IPS DF 6.9 (cell line): ENCODE results near the gene HMCN2.
"Not testable (repeated sequence)": the region's sequence is repeated elsewhere in the genome, so short reads cannot be mapped to it uniquely, and the experiment has no call there.

Source experiments
- DNase-seq: peaks from one replicate; pipeline ENCODE4 v3.0.0-alpha.2; 2013; ENCODE audit warnings: low read depth, low spot score
- H3K27ac ChIP-seq: one replicate; pipeline ENCODE4 v1.5.1; 2013; ENCODE audit warnings: low read length, control low read depth
- H3K27me3 ChIP-seq: 2 replicates; pipeline ENCODE4 v1.6.1; 2013; ENCODE audit warnings: mild to moderate bottlenecking, low read length; ENCODE audit not compliant: control insufficient read depth, insufficient read depth
- H3K36me3 ChIP-seq: 2 replicates; pipeline ENCODE4 v1.6.1; 2013; ENCODE audit warnings: low read length; ENCODE audit not compliant: control insufficient read depth, insufficient read depth
- H3K4me1 ChIP-seq: 2 replicates; pipeline ENCODE4 v1.6.1; 2013; ENCODE audit warnings: low read length; ENCODE audit not compliant: control insufficient read depth, insufficient read depth
- H3K4me3 ChIP-seq: 2 replicates; pipeline ENCODE4 v1.5.1; 2013; ENCODE audit warnings: mild to moderate bottlenecking, low read length
- H3K9me3 ChIP-seq: 2 replicates; pipeline ENCODE4 v1.6.1; 2013; ENCODE audit warnings: low read length, inconsistent platforms; ENCODE audit not compliant: control insufficient read depth, insufficient read depth
- WGBS: extraction: QIAGEN DNeasy Blood & Tissue Kit; methylation state at CpG from one replicate; pipeline ENCODE4 v1.1.7; 2013; ENCODE audit warnings: mixed read lengths, missing lambda C conversion rate; ENCODE audit not compliant: insufficient read length, insufficient coverage; 5-methylcytosine and 5-hydroxymethylcytosine counted together

HMCN2 gene

DNA sequence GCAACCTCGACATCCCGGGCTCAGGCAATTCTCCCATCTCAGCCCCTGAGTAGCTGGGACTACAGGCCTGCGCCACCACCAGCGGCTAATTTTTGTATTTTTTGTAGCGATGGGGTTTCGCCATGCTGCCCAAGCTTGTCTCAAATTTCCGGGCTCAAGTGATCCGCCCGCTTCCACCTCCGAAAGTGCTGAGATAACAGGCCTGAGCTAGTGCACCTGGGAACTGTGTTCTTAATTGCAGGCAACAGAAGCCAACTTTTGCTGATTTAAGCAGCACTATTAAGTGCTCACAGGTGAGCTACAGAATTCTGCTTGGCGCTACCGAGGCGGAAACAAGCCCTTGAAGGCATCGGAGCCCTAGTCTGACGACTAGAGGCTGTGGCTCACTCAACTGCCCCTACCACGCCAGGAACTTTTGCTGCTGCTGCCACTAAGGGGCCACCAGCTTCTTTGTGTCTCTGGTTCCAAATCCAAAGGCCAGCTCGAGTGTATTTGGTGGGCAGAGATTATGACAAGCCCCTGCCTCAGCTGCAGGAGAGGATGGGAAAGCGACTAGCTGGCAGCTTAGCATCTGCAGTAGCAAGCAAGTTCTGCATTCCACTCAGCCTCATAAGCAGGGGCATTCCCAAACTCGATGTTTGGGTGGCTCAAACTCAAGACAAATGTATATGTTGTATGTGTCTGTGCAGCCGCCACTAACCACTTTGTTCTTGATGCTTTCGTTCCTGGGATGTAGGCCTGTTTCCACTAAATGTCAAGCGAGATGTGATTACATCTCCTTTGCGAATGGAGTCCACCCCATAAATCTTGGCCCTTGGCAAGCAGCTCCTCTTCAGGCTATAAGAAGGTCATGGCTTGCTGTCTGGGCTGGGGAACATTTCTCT, 10.6 kb upstream of the HMCN2 start:
- H3K27ac ChIP-seq = no peak overlapping the region
- DNase-seq = no peak
- H3K4me1 ChIP-seq = peaks cover 2% of the 10 kb centered on the region; the same call in 1 of the 2 replicates
- no peak overlapping the region for H3K4me3 ChIP-seq
- no peaks in the 10 kb centered on the region for H3K9me3 ChIP-seq
- no CpG with 5 or more reads among the region's 23 CpGs for WGBS
- no peaks in the 10 kb centered on the region for H3K36me3 ChIP-seq
- no peaks in the 10 kb centered on the region for H3K27me3 ChIP-seq

GRCh38 chr9:130255631-130256134, 9.9 kb upstream of the HMCN2 start:
- peaks cover 2% of the 10 kb centered on the region; the same call in 1 of the 2 replicates for H3K4me1 ChIP-seq
- no peak overlapping the region for H3K27ac ChIP-seq
- WGBS = no CpG with 5 or more reads among the region's 5 CpGs
- DNase-seq = no peak
- H3K36me3 ChIP-seq = no peaks in the 10 kb centered on the region
- H3K4me3 ChIP-seq = no peak overlapping the region
- no peaks in the 10 kb centered on the region for H3K9me3 ChIP-seq
- H3K27me3 ChIP-seq = no peaks in the 10 kb centered on the region

GRCh38 chr9:130256644-130257043, 8.9 kb upstream of the HMCN2 start:
- WGBS = no CpG with 5 or more reads among the region's 2 CpGs
- DNase-seq = no peak

GRCh38 chr9:130258137-130258536, 7.4 kb upstream of the HMCN2 start:
- not testable (repeated sequence) for H3K27me3 ChIP-seq, H3K4me3 ChIP-seq, DNase-seq, H3K4me1 ChIP-seq, H3K27ac ChIP-seq, H3K9me3 ChIP-seq, H3K36me3 ChIP-seq
- WGBS = no CpG with 5 or more reads among the region's 7 CpGs

More at GRCh38 chr9:130256644-130257043, 8.9 kb upstream of the HMCN2 start:
- Histone ChIP-seq H3K9me3 (no peaks in the 10 kb centered on the region), H3K4me1 (peaks cover 2% of the 10 kb centered on the region; the same call in 1 of the 2 replicates), H3K27me3 (no peaks in the 10 kb centered on the region), H3K27ac (no peak overlapping the region), H3K36me3 (no peaks in the 10 kb centered on the region), H3K4me3 (no peak overlapping the region)

DNA sequence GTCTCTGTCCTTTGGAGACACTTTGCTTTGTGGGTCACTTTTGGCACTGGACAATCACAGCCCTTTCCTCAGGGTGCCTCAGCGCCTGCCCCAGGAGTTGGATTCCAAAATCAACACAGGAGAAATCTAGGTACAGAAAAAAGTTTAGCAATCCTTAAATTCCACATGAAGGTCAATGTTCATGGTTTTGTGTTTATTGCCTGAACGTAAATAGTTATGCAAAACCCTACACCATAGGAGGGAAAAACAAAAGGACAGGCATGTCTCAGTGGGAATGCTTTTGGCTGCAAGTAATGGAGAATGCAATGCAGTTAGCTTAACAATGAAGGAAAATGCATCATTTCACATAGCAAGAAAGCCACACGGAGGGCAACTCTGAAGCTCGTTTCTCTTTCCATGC, 6.5 kb upstream of the HMCN2 start:
- Histone ChIP-seq H3K27me3 (no peaks in the 10 kb centered on the region), H3K4me3 (no peak overlapping the region), H3K36me3 (no peaks in the 10 kb centered on the region), H3K4me1 (peaks cover 4% of the 10 kb centered on the region; the same call in 1 of the 2 replicates), H3K9me3 (no peaks in the 10 kb centered on the region), H3K27ac (no peak overlapping the region)
- DNase-seq = no peak
- no CpG with 5 or more reads among the region's 4 CpGs for WGBS

- Histone ChIP-seq H3K27me3 (no peaks in the 10 kb centered on the region; the same call in 1 of the 2 replicates), H3K36me3 (no peaks in the 10 kb centered on the region; the same call in 1 of the 2 replicates), H3K4me3 (no peak overlapping the region), H3K4me1 (peaks cover 3% of the 10 kb centered on the region), H3K27ac (no peak overlapping the region), H3K9me3 (no peaks in the 10 kb centered on the region)
- DNase-seq = no peak
- WGBS = no CpG with 5 or more reads among the region's 16 CpGs
Measured at GRCh38 chr9:130260816-130261765, 4.5 kb upstream of the HMCN2 start.

GRCh38 chr9:130262061-130262745, 3.4 kb upstream of the HMCN2 start:
- H3K4me3 ChIP-seq = no peak overlapping the region
- WGBS = no CpG with 5 or more reads among the region's 17 CpGs
- H3K27me3 ChIP-seq = no peaks in the 10 kb centered on the region; the same call in 1 of the 2 replicates
- no peak for DNase-seq
- H3K36me3 ChIP-seq = no peaks in the 10 kb centered on the region; the same call in 1 of the 2 replicates
- H3K4me1 ChIP-seq = peaks cover 5% of the 10 kb centered on the region
- no peak overlapping the region for H3K27ac ChIP-seq
- H3K9me3 ChIP-seq = no peaks in the 10 kb centered on the region

DNA sequence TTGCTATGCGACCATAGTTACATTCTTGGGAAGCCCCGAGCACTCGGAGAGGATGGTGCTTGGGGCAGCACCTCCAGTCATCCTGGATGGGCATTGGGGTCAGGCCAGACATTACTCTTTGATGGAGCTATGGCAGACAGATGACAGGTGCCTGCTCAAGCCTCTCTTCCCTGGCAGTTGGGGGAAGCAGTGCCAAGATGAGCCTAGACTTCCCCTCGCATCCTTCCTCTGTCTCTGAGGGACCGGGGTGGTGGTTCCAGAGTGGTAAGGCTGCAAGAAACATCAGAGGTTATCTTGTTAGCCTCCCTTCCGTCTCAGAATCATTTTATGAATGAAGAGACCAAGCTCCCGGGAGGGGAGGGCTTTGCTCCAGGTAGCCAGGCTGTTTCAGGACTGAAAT, 2.8 kb upstream of the HMCN2 start:
- Histone ChIP-seq H3K27ac (no peak overlapping the region), H3K27me3 (no peaks in the 10 kb centered on the region; the same call in 1 of the 2 replicates), H3K4me1 (peaks cover 5% of the 10 kb centered on the region), H3K4me3 (no peak overlapping the region), H3K9me3 (no peaks in the 10 kb centered on the region), H3K36me3 (no peaks in the 10 kb centered on the region; the same call in 1 of the 2 replicates)
- WGBS = no CpG with 5 or more reads among the region's 7 CpGs
- DNase-seq = no peak

- Histone ChIP-seq H3K36me3 (no peaks in the 10 kb centered on the region; the same call in 1 of the 2 replicates), H3K27me3 (no peaks in the 10 kb centered on the region; the same call in 1 of the 2 replicates), H3K4me1 (peaks cover 9% of the 10 kb centered on the region), H3K9me3 (no peaks in the 10 kb centered on the region), H3K4me3 (no peak overlapping the region), H3K27ac (no peak overlapping the region)
- WGBS = no CpG with 5 or more reads among the region's 10 CpGs
- DNase-seq = no peak
Measured at GRCh38 chr9:130263601-130264413, 1.8 kb upstream of the HMCN2 start.
